AG09309 (cell line): ENCODE data around the gene HNRNPLL.
"Not testable (repeated sequence)": the region's sequence is repeated elsewhere in the genome, so short reads cannot be mapped to it uniquely, and the experiment has no call there.

ENCODE experiments used
- DNase-seq: peaks from one replicate; pipeline ENCODE4 v3.0.0-alpha.2; 2010; ENCODE audit warnings: low read depth
- H3K4me3 ChIP-seq: 2 replicates; pipeline ENCODE4 v1.5.1; 2011; ENCODE audit warnings: mild to moderate bottlenecking, low read depth, low read length, moderate library complexity; ENCODE audit not compliant: control insufficient read depth
- CTCF ChIP-seq: IDR thresholded peaks from 2 replicates; pipeline ENCODE4 v1.5.1; 2011; ENCODE audit warnings: mild to moderate bottlenecking, low read depth, low read length, inconsistent platforms; ENCODE audit not compliant: insufficient read depth, control insufficient read depth; ENCODE audit errors: missing control alignments

Gene HNRNPLL

GRCh38 chr2:38643021-38643671, 40.4 kb upstream of the HNRNPLL start:
- TF ChIP-seq CTCF, result no peak
- H3K4me3 ChIP-seq, result no peak overlapping the region
- no peak for DNase-seq

DNA sequence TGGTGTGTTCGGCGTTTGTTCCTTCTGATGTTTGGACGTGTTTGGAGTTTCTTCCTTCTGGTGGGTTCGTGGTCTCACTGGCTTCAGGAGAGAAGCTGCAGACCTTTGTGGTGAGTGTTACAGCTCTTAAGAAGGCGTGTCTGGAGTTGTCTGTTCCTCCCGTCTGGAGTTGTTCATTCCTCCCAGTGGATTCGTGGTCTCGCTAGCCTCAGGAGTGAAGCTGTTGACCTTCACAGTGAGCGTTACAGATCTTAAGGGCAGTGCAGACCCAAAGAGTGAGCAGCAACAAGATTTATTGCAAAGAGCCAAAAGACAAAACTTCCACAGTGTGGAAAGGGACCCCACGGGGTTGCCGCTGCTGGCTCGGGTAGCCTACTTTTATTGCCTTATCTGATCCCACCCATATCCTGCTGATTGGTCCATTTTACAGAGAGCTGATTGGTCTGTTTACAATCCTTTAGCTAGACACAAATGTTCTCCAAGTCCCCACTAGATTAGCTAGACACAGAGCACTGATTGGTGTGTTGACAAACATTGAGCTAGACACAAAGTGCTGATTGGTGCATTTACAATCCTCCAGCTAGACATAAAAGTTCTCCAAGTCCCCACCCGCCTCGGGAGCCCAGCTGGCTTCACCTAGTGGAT, 39.8 kb upstream of the HNRNPLL start:
- DNase-seq, H3K4me3 ChIP-seq: not testable (repeated sequence)

DNA sequence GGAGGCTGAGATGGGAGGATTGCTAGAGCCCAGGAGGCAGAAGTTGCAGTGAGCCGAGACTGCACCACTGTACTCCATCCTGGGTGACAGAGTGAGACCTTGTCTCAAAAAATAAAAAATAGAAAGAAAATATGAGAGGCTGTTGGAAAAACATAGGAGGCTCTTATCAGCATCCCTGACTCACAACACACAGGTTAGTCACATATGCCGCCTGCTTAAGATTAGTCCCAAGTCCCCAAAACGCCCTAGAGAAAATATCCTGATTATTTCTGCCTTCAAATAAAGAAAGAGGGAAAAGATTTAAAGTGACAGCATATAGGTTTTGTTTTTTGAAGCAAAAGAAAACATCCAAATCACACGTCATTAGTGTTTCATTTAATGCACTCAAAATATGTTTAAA, 33.3 kb upstream of the HNRNPLL start:
- no peak for TF ChIP-seq CTCF
- DNase-seq, result no peak
- no peak overlapping the region for H3K4me3 ChIP-seq

DNA sequence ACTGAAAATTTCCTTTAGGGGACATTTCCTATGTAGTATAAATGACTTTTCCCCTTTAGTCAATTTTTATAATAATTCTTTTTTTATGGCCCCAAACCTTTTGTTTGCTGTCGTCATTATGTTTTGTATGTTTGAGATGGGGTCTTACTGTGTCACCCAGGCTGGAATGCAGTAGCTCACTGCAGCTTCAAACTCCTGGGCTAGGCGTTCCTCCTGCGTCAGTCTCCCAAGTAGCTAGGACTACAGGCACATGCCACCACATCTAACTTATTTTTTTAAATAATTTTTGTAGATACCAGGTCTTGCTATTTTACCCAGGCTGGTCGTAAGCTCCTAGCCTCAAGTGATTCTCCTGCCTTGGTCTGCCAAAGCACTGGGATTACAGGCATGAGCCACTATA, 32.4 kb upstream of the HNRNPLL start:
- H3K4me3 ChIP-seq, result no peak overlapping the region
- DNase-seq, result no peak
- TF ChIP-seq CTCF, result no peak

- TF ChIP-seq CTCF, result no peak
- H3K4me3 ChIP-seq, result no peak overlapping the region
- DNase-seq, result no peak
These were observed 32.0 kb upstream of the HNRNPLL start for GRCh38 chr2:38634684-38635083.

- H3K4me3 ChIP-seq, result no peak overlapping the region
- no peak for DNase-seq
- no peak for TF ChIP-seq CTCF
These were observed 31.2 kb upstream of the HNRNPLL start for GRCh38 chr2:38633895-38634294.

DNA sequence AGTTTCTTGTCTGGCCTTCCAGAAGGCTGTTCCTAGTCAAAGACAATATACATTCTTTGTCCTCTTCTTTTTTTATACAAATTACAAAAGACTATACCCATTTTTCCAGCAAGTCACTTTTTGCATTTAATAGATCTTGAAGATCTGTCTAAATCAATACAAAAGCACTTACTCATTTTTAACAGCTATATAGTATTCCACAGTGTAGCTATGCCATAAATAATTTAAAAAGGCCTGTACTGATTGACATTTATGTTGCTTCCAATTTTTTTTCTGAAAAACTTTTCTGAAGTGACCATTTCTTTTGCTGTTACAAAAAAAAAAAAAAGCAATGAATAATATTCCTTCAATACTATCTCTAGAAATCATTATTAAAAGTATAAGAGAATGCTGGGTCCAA, 30.3 kb upstream of the HNRNPLL start:
- no peak for DNase-seq
- TF ChIP-seq CTCF, result no peak
- H3K4me3 ChIP-seq, result no peak overlapping the region
